GM13976 (cell line): ENCODE measurements around the gene TUBB8B.
"Not testable (repeated sequence)": the region's sequence is repeated elsewhere in the genome, so short reads cannot be mapped to it uniquely, and the experiment has no call there.

Experiments
- DNase-seq: peaks from one replicate; pipeline ENCODE4 v3.0.0; 2012; ENCODE audit warnings: low spot score
- CTCF ChIP-seq: IDR thresholded peaks from 2 replicates; pipeline ENCODE4 v1.5.1; 2012; ENCODE audit warnings: borderline replicate concordance, mild to moderate bottlenecking; ENCODE audit not compliant: insufficient read depth; ENCODE audit errors: extremely low read depth, missing control alignments, control extremely low read depth
- in situ Hi-C: fragments of 300-500 bp; cut with MboI; formaldehyde crosslinking; loops from one replicate; pipeline ENCODE4 v1.12.0; 2022; ENCODE audit warnings: low sequenced_read_pairs, mixed read lengths, inconsistent platforms; ENCODE audit not compliant: unreplicated experiment

TUBB8B gene

GRCh38 chr18:49176-49665 is at the start of gene TUBB8B:
Gene TUBB8B, minus strand, starts transcription at chr18:49615. Its CDS starts 58 bp downstream, at chr18:49557.
- in situ Hi-C loops, DNase-seq: not testable (repeated sequence)

- TF ChIP-seq CTCF = peak; percentile 71
- in situ Hi-C loops, DNase-seq: not testable (repeated sequence)
Measured at GRCh38 chr18:97252-97914, 48.0 kb upstream of the TUBB8B start.

GRCh38 chr18:96767-97131 is 47.3 kb upstream of the TUBB8B start:
- in situ Hi-C loops, DNase-seq: not testable (repeated sequence)

- in situ Hi-C loops, DNase-seq: not testable (repeated sequence)
Measured at GRCh38 chr18:96101-96766, 46.8 kb upstream of the TUBB8B start.

- DNase-seq, in situ Hi-C loops: not testable (repeated sequence)
Measured at GRCh38 chr18:95580-95979, 46.2 kb upstream of the TUBB8B start.

- in situ Hi-C loops, DNase-seq: not testable (repeated sequence)
Measured at GRCh38 chr18:93897-94408, 44.5 kb upstream of the TUBB8B start.

GRCh38 chr18:91561-91960 is 42.1 kb upstream of the TUBB8B start:
- in situ Hi-C loops, DNase-seq: not testable (repeated sequence)

- in situ Hi-C loops, DNase-seq: not testable (repeated sequence)
Measured at GRCh38 chr18:90396-91193, 41.2 kb upstream of the TUBB8B start.

GRCh38 chr18:89124-89523 is 39.7 kb upstream of the TUBB8B start:
- DNase-seq, in situ Hi-C loops: not testable (repeated sequence)

GRCh38 chr18:84801-85200 is 35.4 kb upstream of the TUBB8B start:
- DNase-seq, in situ Hi-C loops: not testable (repeated sequence)

GRCh38 chr18:82626-83209 is 33.3 kb upstream of the TUBB8B start:
- DNase-seq, in situ Hi-C loops: not testable (repeated sequence)

- DNase-seq, in situ Hi-C loops: not testable (repeated sequence)
Measured at GRCh38 chr18:80881-81280, 31.5 kb upstream of the TUBB8B start.

GRCh38 chr18:80202-80601 is 30.8 kb upstream of the TUBB8B start:
- DNase-seq, in situ Hi-C loops: not testable (repeated sequence)

GRCh38 chr18:75525-76160 is 26.2 kb upstream of the TUBB8B start:
- in situ Hi-C loops, DNase-seq: not testable (repeated sequence)

GRCh38 chr18:73181-73777 is 23.9 kb upstream of the TUBB8B start:
- in situ Hi-C loops, DNase-seq: not testable (repeated sequence)

- in situ Hi-C loops = not testable (repeated sequence)
Measured at GRCh38 chr18:67701-68100, 18.3 kb upstream of the TUBB8B start.

More at GRCh38 chr18:67701-68100, 18.3 kb upstream of the TUBB8B start:
- DNase-seq = not testable (repeated sequence)
